Measurements from ENCODE around the gene GPR15LG.

GRCh38 chr10:84139126-84140035 lies 34.2 kb upstream of the GPR15LG start, which contains the start of gene GHITM:
- no peak for TF ChIP-seq CTCF (IDR thresholded peaks at IDR 0.05; ENCODE audit: low read depth, low read length)
- TF ChIP-seq POLR2A (IDR thresholded peaks at IDR 0.05; ENCODE audit: extremely low read depth, insufficient read length): peak; percentile 85
- TF ChIP-seq MYC (IDR thresholded peaks at IDR 0.05; ENCODE audit: low read depth, low read length): peak; percentile 45
